HG02870 (cell line): ENCODE data around the gene PRKCE.

ENCODE experiments used
- ATAC-seq: cut with Tn5 transposase; IDR thresholded peaks from one replicate; pipeline ENCODE4 v1.9.1; 2021; ENCODE audit warnings: mild to moderate bottlenecking, moderate library complexity; ENCODE audit not compliant: unreplicated experiment

PRKCE gene

DNA sequence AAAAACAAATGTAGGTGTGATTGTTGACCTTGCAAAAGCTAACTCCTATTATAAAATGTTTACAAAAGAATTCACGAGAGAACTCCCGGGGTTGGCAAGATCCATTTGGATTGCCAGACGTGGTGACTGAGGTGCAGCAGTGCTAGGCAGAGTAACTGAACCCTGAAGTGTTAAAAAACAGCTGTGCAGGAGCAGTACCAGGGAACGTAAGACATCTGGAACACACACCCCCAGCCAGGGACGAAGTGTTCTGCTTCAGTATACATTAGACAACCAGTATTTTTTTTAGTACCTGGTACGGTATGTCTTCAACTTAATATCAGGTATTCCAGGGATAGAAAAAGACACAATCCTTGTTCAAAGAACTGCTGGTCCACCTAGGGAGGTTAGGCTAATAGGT is 373.6 kb downstream of the PRKCE start:
- ATAC-seq = no peak

GRCh38 chr2:46025676-46026075 is 374.2 kb downstream of the PRKCE start:
- no peak for ATAC-seq

DNA sequence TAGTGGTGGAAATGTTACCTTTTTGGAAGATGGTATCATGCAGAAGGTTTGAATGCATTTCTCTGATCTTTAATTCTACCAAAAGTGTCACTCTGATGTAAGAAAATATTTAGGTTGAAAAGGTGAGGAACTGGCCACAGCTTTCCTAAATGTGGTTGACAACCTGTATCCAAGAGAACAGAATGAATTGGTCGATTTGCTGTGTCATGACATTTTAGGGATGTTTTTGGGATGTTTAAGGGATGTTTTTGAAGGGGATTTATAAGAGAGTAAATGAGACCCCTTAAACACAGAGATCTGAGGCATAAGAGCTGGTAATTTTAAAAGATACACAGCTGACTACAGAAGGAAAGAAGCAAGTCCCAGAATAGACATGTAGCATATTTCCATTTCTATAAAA is 375.0 kb downstream of the PRKCE start:
- ATAC-seq = no peak

GRCh38 chr2:46029332-46029811 is 377.9 kb downstream of the PRKCE start:
- no peak for ATAC-seq

- no peak for ATAC-seq
These were observed 378.9 kb downstream of the PRKCE start for GRCh38 chr2:46030330-46030729.

DNA sequence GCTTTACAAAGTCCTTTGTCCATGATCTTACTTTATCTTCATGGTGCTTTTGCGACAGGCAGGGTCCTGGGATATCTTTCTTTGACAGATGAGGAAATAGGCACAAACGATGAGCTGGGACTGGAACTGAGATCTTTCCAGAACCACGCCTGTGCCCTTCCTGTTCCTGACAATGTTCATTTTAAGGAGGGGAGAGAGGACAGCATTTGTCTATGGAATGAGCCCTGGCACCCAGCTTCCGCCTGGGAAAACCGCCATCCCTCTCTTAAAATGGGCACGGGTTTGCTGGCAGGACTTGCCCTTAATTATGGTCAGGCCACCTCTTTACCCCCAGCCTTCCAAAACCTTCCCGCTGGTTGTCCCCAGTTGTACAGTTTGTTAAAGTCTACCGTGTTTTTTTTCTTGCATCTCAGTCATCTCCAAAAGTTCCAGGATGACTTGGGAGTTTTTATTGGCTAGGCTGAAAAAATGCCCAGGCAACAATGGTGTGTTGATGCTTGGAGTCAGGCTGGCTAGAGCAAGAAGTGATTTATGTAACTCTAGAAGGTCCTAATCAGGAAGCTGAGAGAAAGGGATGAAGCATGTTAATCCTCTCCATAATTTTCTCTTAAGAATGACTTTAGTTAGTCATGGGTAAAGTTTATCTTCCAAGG is 380.8 kb downstream of the PRKCE start:
- no peak for ATAC-seq

DNA sequence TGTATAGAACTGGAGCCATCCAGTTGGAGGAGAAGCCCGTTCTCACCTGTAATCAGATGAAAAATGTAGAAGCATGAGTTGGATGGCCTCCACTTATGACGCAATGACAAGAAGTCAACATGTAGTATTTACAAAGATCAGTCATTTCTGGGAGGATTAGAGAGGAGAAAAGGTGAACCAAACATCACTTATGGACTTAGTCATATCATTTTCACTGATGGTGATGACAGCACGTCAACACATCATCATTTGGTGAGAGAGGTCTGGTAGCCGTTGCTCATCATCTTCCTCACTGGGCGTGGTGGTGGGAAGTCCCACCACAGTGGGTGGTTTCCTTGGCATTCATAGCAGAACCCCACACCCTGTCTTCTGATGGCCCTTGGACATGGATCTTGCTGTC is 381.5 kb downstream of the PRKCE start:
- ATAC-seq = no peak

GRCh38 chr2:46034535-46034934 is 383.1 kb downstream of the PRKCE start:
- ATAC-seq = no peak

DNA sequence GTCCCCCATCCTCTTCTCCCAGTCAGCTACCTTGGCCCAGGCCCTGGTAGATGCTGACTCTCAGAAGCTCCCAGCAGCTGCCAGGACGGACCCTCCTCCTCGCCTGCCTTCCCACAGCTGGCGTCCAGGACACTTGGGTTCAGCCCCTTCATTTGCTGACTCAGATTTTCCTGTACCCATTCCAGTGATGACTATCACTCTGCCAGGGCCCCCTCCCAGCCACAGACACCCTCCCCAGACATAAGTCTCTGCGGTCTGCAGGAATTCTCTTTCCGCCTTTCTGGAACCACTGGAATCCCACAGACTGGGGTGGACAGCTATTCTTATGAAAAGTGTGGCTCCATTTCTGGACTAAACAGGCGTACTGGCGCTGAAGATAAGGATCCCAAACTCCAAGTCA is 385.5 kb downstream of the PRKCE start:
- no peak for ATAC-seq

DNA sequence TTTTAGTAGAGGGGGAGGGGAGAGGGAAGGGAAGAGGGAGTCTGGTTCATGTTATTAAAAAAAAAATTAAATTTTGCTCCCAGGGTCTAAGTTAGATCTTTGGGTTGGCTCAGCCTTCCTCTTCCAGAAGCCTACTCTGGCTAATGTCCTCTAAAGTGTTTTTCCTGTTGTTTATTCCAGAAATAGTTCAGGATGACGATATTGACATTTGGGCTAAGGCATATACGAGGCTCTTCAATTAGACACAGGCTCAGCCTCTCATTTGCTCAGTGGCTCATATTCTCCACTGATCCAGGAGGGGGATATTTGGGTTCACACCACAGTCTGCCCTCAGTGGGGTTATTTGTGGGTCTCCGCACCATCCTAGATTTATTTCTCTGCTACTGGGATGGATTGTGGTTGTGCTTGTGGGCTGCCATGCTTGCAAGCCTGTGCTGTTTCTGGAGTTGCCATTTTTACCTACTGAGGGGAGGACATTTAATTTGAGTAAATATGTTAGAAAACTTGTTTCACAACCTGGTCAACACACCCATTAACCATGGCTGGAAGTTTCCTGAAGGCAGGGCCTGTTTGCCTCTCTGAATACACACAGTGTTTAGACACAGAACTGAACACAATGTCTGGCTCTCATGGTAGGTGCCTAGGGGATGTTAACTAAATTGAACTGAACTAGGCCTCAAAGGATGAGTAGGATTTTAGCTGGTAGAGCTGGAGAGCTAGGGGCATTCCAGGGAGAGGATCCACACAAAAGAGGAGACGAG is 388.2 kb downstream of the PRKCE start:
- ATAC-seq = no peak

GRCh38 chr2:46040563-46041155 is 389.2 kb downstream of the PRKCE start:
- no peak for ATAC-seq

DNA sequence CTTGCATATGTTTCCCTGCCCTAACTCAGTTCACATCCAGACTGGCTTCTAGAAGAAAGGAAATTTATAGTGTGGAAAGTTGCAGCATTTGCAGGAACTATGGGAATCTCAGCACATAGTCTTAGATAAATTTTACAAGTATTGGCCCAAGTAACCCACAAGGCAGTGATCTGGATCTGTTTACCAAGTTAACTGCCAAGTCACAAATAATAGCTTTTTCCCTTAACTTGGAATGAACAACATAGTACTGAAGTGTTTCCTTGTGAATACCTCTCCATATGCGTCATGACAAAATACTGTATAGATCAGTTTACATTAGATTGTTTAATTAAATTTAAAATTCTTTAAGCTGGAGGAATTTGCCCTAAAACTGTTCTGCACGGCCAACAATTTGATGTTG is 390.0 kb downstream of the PRKCE start:
- no peak for ATAC-seq

GRCh38 chr2:46042207-46042637 is 390.7 kb downstream of the PRKCE start:
- ATAC-seq = no peak

- ATAC-seq = no peak
These were observed 391.2 kb downstream of the PRKCE start for GRCh38 chr2:46042711-46043110.

- no peak for ATAC-seq
These were observed 394.4 kb downstream of the PRKCE start for GRCh38 chr2:46045888-46046287.

GRCh38 chr2:46047290-46047689 is 395.8 kb downstream of the PRKCE start:
- no peak for ATAC-seq

DNA sequence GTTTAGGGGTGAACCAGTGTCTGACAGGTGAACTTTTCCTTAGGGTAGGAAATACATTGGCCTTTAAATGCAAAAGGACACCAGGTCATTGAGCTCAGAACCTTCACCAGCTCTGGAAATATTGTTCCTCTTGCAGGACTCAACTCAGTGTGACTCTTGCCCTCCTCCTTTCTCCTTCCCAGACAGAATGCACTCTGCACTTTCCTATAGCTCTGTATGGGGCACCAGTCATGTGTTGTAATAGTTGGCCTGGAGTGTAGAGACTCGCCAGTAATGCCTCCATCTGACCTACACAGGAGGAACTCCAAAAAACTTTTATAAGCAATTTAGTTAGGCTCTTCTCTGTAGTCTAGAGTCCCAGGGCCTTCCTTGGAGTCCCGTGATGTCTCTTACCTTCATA is 397.2 kb downstream of the PRKCE start:
- no peak for ATAC-seq

- ATAC-seq = no peak
These were observed 398.6 kb downstream of the PRKCE start for GRCh38 chr2:46050027-46050426.

DNA sequence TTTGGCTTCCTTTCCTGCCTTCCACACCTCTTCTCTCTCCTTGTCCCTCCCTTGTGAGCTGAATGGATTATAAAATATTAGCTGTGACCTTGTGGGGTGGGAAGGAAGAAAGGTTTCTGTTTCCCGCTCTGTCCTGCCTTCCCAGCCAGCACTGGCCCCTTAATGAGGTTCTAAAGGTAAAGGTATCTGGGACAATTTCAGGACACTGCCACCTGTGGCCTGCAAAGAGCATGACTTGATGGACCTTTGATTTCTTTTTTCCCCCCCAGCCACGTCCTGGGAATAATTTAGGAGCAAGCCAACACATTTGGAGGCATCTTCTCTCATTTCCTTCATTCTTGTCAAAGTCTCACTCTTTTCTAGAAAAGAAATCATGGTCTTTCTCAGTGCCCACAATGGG is 399.0 kb downstream of the PRKCE start:
- ATAC-seq = no peak

DNA sequence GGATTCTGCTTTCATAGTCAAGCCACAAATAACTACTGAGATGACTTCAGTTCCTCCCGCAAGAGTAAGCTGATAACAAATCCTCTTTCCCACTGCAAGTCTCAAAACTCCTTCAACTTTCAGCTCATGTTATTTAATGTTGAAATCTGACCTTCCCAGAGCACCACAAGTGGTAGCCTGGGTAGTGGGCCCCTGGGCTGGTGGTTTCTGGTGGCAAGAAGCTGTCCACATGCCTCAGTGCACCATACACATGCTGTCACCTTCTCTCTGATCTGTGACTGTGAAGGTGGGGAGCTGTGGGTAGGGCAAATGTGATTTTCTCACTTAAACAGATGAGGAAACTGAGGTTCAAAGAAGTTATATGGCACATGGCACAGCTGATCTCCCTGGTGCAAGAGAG is 399.6 kb downstream of the PRKCE start:
- no peak for ATAC-seq

GRCh38 chr2:46053564-46053963 is 402.1 kb downstream of the PRKCE start:
- no peak for ATAC-seq

DNA sequence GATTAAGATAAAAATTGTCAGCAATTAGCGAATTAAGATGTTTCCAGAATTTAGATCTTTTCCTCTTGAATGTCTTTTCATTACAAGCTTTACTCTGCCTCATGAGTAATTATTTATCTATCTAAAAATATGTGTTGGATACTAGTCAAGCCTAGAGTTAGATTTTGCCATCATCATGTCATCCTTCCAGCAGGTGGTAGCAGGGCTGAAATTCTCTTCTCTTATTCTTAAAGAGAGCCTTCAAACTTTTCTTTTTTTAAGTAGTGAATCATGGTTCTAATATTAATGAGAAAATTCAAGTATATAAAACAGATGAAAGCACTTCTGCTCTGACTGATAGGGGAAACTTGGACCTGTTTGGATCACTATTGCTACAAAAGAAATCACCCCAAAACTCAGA is 405.1 kb downstream of the PRKCE start:
- no peak for ATAC-seq
